Measurements from ENCODE around the gene CISD1. TPM values are rescaled to one million over a fixed set of nuclear protein-coding genes. Genes with fewer than 3 reads are reported as not detected.

CISD1 gene
- total and polyA plus RNA-seq, 2 of the 4 experiments (the other 2 are of a cell fraction) = 28.2 to 34.6 TPM

DNA sequence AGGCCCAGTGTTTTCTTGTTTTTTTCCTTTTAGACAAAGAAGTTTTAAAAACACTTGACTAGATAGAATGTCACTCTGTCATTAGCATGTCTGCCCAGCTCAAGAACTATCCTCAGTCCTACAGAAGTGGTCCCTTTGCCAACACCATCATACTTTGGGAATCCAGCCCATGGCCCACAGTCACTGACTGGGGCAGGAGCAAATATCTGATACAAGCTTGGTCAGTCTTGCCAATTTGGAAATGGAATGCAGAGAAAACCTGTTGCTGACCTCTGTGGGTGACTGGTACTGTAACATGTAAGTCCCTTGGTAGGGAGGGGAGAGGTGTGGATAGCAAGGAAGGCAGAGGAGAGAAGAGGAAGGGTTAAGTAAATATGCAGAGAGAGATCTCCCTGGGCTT, 49.1 kb upstream of the CISD1 start:
- Histone ChIP-seq H3K18ac (ENCODE audit: low read depth, low read length) (no peak overlapping the region), H4K5ac (ENCODE audit: low read depth, low read length) (no peak overlapping the region), H3K36me3 (ENCODE audit: control insufficient read depth, insufficient read depth, low read length) (peaks cover 4% of the 10 kb centered on the region; the same call in 1 of the 2 replicates), H2AK5ac (ENCODE audit: low read depth, low read length) (no peak overlapping the region), H3K56ac (ENCODE audit: extremely low read depth, insufficient read depth, low read length) (no peak overlapping the region), H3K27ac (ENCODE audit: insufficient read depth, low read length) (no peak overlapping the region), H2BK120ac (ENCODE audit: low read depth, low read length) (no peak overlapping the region), H3K4ac (ENCODE audit: low read depth, low read length) (no peak overlapping the region), H2AK9ac (replicated peaks; ENCODE audit: low read depth, low read length, poor library complexity) (no peak overlapping the region), H3K23ac (ENCODE audit: low read depth, low read length) (no peak overlapping the region), H2BK5ac (ENCODE audit: low read depth, low read length, poor library complexity, severe bottlenecking) (no peak overlapping the region), H3K14ac (replicated peaks; ENCODE audit: low read depth, low read length) (no peak overlapping the region), H3K4me2 (ENCODE audit: low read depth, low read length) (no peak overlapping the region), H4K91ac (ENCODE audit: insufficient read depth, low read depth, low read length) (no peak overlapping the region), H2BK15ac (ENCODE audit: low read depth, low read length) (no peak overlapping the region), H3K9me3 (ENCODE audit: control insufficient read depth, insufficient read depth, low read length) (no peaks in the 10 kb centered on the region), H3K79me1 (ENCODE audit: low read depth in 1 of 2, low read length in 2 of 2) (peaks cover 0 to 2% of the 10 kb centered on the region in 2 experiments; a peak in 1 of 4 replicates), H3K27me3 (ENCODE audit: control insufficient read depth, insufficient read depth, low read length) (no peaks in the 10 kb centered on the region), H2BK20ac (ENCODE audit: low read depth, low read length) (no peak overlapping the region), H3K9ac (ENCODE audit: low read depth, low read length) (no peak overlapping the region), H4K20me1 (ENCODE audit: insufficient read depth, low read length) (no peaks in the 10 kb centered on the region), H4K8ac (ENCODE audit: low read depth in 2 of 2, low read length in 2 of 2) (no peak overlapping the region), H2AFZ (replicated peaks; ENCODE audit: low read length, poor library complexity) (no peak overlapping the region), H3K4me3 (ENCODE audit: insufficient read depth, low read depth, low read length) (no peak overlapping the region), H3K9me1 (ENCODE audit: insufficient read depth, low read length) (no peaks in the 10 kb centered on the region), H3K4me1 (ENCODE audit: control insufficient read depth, insufficient read depth, low read length) (no peaks in the 10 kb centered on the region; the same call in 1 of the 2 replicates)
- no TSS peak for BruUV-seq (replicated peaks)
- in situ Hi-C loops (cut with MboI; ENCODE audit: low sequenced_read_pairs) = no loop called here
- intact Hi-C loops (cut with micrococcal nuclease) = no loop called here
- DNase-seq (no peak), ATAC-seq (ENCODE audit: low read depth) (no peak)
- TF ChIP-seq POLR2A (IDR thresholded peaks at IDR 0.05; ENCODE audit: low read depth, low read length) = no peak
- TF ChIP-seq MXI1 (IDR thresholded peaks at IDR 0.05; ENCODE audit: borderline replicate concordance, low read depth, low read length) = no peak
- TF ChIP-seq MAFK (IDR thresholded peaks at IDR 0.05; ENCODE audit: low read depth, low read length) = no peak
- TF ChIP-seq ELK1 (IDR thresholded peaks at IDR 0.05; ENCODE audit: borderline replicate concordance, low read depth, low read length) = no peak
- no peak for TF ChIP-seq CHD1 (IDR thresholded peaks at IDR 0.05; ENCODE audit: low read depth, low read length)
- no peak for TF ChIP-seq MAZ (IDR thresholded peaks at IDR 0.05; ENCODE audit: borderline replicate concordance, low read depth, low read length)
- TF ChIP-seq SMC3 (IDR thresholded peaks at IDR 0.05; ENCODE audit: low read depth, low read length) = no peak
- TF ChIP-seq RAD21 (IDR thresholded peaks at IDR 0.05; ENCODE audit: low read length) = no peak
- no peak for TF ChIP-seq FOS (IDR thresholded peaks at IDR 0.05; ENCODE audit: low read depth, low read length)
- TF ChIP-seq RCOR1 (IDR thresholded peaks at IDR 0.05; ENCODE audit: insufficient replicate concordance, low read length) = no peak
- no peak for TF ChIP-seq BHLHE40 (IDR thresholded peaks at IDR 0.05; ENCODE audit: low read depth, low read length)
- no peak for TF ChIP-seq NFE2L2 (IDR thresholded peaks at IDR 0.05; ENCODE audit: low read depth, low read length)
- no peak for TF ChIP-seq USF2 (IDR thresholded peaks at IDR 0.05; ENCODE audit: low read depth, low read length)
- no peak for TF ChIP-seq CTCF (conservative IDR thresholded peaks at IDR 0.05; ENCODE audit: low read depth, low read length)
- TF ChIP-seq CEBPB (IDR thresholded peaks at IDR 0.05; ENCODE audit: low read depth, low read length) = no peak
- no peak for TF ChIP-seq RFX5 (IDR thresholded peaks at IDR 0.05; ENCODE audit: low read depth, low read length)
- ChIA-PET POLR2A (ENCODE audit: unreplicated experiment) (no interaction called here), CTCF (no interaction called here)
- dilution Hi-C loops (cut with HindIII; ENCODE audit: low sequenced_read_pairs, unreplicated experiment) = no loop called here
